ENCODE data around the gene TAMALIN.

TAMALIN gene

DNA sequence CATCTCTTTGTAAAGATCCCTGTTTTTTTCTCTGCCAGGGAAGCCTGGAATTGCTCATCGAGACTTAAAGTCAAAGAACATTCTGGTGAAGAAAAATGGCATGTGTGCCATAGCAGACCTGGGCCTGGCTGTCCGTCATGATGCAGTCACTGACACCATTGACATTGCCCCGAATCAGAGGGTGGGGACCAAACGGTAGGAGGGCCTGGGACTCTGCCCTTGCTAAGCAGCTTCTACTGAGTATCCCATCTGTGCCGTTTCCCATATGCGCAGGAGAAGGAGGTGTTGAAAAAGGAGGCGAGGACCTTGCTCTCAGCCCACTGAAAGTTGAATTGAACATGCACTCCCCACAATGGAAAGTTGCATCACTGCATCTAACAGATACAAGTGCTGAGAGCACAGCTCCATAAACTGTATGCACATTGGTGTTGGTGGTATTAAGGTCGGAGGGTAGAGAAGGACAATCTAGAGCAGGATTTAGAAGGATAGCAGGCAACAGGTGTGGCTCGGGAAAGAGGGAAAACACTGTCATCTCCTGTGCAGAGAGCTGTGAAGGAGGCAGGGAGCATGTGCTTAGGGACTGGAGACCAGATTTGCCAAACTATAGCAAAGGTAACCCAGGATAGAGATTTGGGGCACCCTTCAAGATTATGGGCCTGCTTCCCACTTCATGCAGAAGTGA lies 21.5 kb upstream of the TAMALIN start:
- DNase-seq = no peak

DNA sequence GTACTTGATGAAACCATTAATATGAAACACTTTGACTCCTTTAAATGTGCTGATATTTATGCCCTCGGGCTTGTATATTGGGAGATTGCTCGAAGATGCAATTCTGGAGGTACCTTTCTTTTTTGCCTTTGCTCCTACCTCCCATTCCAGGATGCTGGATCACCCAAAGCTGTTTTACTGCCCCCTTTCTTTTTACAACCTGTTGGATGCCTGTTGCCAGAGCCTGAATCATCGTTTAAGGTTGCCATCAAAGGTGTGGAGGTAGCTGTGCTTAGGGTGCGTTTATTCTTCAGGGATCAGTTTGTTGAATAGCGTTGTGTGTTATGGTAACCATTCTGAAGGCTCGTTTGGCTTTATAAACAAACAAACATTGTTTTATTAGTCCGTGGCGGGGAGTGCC lies 19.9 kb upstream of the TAMALIN start:
- DNase-seq = no peak

DNA sequence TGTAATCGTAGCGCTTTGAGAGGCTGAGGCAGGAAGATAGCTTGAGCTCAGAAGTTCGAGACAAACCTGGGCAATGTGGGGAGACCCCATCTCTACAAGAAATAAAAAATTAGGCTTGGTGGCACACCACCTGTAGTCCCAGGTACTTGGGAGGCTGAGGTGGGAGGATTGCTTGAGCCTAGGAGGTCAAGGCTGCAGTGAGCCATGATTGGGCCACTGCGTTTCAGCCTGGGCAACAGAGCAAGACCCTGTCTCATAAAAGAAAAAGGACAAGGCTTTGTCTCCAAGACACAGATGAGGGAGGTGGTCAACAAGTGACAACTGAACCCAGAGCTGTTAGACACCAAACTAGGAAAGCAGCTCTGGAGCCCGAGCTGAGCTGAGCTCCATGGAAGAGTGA lies 14.5 kb upstream of the TAMALIN start:
- DNase-seq = no peak

DNA sequence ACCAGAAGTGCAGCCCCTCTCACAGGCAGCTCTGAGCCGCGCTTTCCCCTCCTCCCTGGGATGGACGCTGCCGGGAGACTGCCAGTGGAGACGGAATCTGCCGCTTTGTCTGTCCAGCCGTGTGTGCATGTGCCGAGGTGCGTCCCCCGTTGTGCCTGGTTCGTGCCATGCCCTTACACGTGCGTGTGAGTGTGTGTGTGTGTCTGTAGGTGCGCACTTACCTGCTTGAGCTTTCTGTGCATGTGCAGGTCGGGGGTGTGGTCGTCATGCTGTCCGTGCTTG lies 12.3 kb upstream of the TAMALIN start:
- DNase-seq = no peak

DNA sequence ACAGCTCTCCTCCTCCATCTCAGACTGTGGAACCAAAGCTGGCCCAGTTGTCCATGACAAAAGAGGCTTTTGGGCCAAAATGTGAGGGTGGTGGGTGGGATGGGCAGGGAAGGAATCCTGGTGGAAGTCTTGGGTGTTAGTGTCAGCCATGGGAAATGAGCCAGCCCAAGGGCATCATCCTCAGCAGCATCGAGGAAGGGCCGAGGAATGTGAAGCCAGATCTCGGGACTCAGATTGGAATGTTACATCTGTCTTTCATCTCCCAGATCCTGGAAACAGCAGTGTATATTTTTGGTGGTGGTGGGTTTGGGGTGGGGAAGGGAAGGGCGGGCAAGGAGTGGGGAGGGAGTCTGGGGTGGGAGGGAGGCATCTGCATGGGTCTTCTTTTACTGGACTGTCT lies 11.8 kb upstream of the TAMALIN start:
- DNase-seq = no peak

DNA sequence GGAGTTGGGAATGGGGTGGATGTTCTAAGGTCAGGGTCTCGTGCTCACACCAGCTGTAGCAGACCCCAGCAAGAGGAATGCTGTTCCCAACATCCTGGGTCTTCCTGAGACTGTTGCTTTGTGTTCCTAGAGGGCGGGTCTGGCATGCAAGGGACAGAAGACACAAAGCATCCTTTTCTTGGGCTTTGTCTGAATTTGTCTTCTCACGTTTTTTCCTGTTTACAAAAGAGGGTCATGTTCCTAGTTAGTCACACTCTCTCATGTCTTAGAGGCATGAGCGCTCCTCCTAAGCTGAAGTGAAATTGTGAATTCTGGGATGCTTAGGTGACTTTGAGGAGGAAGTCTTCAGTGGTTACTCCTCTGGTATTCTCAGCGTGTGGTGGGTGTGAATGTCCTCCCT lies 9.6 kb upstream of the TAMALIN start:
- no peak for DNase-seq

DNA sequence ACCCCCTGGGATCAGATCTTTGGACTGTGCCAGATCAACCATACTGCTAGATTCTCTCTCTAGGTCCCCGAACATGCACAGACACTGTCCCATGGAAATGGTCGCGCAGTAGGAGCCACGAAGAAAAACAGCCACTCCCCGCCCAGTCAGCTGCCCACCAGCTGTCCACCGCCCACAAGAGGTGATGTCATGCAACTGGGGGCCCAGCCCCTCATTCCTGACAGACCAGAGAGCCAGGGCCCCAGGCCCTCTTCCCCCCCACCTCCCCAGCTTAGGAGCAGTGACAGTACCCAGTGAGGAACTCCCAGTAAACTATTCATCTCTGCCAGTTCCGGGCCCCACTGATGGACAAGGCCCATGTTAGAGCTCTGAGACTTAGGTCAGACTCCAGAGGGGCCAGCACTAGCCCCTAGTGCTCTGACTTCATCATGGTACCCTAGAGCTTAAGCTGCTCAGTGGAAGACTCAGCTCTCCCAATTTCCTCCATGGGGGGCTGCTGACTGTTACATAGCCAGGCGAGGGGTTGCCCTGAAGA lies 3.7 kb upstream of the TAMALIN start:
- no peak for DNase-seq

DNA sequence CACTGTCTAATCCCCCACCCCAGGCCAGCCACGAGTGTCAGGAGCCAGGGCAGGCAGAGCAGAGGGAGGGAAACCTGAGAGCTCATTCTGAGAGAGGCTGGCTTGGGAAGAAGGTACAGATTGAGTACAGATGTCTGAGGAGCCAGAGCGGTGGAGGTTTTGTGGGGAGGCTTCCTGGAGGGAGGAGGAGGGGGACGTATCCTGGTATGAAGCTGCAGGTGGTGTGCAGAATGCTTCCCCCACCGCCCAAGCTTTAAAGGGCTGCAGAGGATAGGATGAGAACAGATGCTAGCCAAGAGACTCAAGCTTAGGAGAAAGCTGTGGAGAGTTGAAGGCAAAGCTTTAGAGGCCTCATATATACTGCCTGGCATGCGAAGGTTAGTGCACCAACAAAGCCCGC lies 3.2 kb upstream of the TAMALIN start:
- DNase-seq = no peak

DNA sequence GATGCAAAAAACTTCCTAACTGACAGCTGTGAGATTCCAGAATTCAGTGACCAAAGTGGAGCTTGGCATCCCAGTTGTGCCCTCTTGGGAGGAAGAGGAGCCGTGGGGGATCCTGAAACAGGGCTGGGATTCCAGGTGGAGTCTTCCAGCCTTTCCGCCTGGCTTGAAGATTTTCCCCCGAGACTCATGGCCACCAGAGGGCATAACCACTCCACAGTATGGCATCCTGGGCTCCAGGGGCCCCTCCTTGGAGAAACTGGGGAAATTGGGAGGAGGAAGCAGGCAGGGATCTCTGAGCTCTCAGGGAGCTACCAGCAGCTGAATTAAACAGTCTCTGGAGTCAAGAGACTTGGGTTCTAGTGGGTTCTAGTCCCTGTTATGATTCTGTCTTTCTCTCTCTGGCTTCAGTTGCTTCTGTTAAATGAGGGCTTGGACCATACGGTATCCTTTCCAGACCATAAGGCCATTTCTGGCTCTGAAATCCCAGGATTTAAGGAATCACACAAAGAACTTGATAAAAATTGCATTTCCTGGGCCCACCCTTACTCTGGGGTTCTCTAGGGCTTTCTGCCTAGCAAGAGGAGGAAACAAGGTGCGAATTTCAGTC lies 2.6 kb upstream of the TAMALIN start:
- peak; percentile 70 for DNase-seq

DNA sequence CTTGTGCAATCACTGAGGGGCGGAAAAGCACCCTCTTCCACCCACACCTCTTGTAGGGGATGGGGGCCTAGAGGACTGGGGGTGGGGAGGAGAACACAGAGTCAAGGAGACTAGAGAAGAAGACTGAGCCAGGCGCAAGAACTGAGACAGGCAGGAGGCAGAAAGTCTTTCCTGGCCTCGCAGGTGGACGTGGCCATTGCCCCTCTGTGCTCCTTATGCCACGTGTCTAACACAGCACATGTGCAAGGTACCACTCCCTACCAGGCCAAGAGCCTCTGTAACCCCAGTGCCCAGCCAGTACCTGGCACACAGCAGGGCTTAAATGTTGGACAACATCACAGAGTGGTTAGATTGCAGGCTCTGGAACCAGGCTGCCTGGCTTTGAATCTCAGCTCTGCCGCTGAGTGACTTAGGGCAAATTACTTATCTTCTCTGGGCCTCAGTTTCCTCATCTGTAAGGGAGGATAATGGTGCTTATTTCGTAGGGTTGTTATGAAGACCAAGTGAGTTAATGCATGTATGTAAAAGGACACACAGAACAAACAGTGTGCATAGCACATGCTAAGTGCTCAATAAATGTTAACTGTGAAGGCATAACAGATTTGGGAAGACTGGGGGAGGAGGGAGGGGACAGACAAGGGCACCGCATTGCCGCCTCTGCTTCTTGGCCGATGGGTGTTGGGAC lies 1.4 kb upstream of the TAMALIN start:
- no peak for DNase-seq

DNA sequence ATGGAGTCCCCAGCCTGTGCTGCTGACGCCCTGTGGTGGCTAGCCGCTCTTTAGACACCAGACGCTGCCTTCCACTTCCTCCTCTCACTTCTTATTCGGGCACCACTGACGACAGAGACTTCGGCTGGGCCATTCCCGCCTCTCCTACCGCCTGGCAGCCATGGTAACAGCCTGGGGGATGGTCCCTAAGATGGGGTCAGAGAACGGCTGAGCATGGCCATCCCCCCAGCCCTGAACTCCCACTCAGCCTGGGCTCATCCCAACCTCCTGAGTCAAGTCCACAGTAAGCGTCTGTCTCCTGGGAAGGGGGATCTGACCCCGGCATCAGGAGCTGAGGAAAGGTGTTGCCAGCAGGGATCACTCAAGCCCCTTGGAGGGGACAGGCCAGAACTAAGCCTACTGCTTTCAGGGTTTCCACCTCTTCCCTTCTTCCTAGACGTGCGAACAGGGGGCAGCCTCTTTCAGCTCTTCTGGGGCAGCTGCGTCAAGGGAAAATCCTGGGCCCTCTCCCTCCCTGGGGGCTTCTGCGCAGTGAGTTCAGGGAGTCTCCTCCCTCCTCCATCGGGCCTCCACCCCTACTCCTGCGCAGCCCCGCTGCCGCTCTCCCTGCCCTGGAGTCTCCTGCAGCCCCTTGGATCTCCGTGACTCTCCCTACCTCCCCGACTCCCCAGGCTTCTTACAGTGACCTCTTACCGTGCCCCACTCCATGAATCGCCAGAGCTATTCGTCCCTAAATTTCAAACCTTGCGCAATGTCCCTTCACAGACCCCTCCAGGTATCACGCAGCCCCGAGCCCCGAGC lies 643 bp upstream of the TAMALIN start:
- no peak for DNase-seq

DNA sequence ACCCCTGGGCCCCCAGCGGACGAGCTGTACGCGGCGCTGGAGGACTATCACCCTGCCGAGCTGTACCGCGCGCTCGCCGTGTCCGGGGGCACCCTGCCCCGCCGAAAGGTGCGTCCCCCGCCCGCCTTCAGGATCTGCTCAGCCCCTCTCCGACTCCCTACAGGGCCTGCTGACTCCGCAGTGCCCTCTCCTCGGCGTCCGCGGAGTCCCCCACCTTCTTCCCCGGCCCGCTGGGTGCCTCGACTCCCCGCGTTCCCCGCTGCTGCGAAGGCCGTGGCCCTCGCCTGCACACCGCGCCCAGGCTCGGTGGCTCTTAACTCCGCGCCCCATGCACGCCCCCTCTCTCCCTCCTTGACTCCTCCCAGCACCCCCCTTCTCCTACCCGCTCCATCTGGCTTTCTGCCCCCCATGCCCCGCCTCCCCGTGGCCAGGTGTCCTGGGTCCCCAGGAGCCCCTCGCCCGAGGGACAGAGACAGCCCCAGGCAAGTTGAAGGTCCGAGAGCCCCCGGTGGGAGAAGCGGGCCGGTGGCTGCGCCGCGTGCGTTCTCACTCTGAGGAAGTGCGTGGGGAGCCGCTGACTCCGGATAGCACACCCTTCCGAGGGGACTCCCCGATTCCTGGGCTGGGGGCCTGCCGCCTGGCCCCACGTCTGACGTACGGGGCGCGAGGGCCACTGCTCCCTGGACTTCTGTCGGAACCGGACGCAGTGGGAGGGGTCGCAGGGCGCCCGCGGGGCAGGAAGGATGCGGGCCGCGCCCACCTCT lies 594 bp downstream of the TAMALIN start:
- DNase-seq = no peak

DNA sequence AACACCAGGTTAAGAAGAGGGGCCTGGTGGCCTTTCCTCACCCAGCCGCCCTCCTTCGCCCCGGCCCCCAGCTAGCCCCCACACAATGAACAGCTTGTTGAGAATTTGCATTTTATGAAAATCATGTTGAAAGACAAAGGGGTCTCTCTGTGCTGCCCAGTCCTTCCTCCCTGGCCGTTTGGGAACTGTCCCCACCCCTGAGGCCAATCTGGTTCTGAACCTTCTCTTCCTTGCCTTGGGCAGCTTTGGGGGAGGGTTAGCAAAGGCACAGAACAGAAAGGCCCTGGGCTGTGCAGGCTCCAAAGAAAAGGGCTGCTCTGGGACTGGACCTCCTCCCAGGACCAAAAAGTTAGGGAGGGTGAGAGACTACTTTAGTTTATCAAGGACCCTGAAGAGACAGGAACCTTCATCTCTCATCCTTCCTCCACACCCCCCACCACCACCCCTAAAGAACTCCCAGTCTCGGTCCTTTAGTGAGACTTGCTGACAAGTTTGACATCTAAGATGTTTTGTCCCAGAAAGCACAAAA lies 1.3 kb downstream of the TAMALIN start:
- no peak for DNase-seq

DNA sequence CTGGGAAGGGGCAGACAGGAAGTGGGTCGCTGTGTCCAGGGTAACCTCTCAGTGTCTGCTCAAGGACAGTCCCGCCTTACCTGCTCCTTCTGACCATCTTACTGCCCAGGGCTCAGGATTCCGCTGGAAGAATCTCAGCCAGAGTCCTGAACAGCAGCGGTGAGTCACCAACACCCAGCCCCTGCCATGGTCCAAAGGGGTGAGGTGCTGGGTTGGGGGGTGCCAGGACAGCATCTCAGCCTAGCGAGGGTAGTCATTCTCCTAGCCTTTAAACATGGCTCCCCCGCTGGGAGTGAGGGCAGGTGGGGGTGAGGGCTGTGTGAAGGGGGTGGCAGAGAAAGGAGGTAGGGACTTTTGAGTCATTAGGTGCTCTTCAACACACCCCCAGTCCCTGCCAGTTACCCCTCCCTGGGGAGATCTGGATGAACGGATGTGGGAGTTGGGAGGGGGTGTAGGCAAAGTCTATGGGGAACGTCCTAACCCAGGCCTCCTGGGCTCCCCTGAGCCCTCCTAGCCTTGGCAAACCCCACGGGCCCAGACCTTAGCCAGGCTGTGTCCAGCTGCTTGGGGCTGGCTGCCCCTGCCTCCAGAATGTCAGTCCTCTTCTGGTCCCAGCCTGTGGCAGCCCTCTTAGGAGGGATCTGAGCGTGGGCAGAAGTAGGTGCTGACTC lies 2.5 kb downstream of the TAMALIN start:
- no peak for DNase-seq

DNA sequence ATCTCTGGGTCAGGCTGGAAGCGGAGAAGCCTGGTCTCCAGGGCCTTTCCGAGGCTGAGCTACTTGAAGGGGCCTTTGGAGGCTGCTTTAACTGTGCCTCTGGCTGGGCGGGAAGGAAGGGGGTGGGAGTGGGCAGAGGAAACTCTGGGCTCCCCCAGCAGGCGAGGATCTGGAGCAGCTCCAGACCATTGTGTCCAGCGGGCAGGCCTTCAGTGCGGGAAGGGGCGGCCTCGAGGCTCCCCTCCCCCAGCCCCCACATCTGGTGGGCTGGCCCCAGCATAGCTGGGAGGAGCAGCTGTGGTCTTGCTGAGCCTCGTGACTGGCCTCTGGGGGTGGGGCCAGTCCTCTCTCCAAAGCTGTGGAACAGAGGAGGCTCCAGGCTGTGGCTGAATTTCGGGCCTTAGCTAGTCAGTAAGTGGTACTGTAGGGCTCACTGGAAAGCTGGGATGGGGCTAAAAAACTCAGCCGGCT lies 3.4 kb downstream of the TAMALIN start:
- DNase-seq = peak; percentile 49 to 79

DNA sequence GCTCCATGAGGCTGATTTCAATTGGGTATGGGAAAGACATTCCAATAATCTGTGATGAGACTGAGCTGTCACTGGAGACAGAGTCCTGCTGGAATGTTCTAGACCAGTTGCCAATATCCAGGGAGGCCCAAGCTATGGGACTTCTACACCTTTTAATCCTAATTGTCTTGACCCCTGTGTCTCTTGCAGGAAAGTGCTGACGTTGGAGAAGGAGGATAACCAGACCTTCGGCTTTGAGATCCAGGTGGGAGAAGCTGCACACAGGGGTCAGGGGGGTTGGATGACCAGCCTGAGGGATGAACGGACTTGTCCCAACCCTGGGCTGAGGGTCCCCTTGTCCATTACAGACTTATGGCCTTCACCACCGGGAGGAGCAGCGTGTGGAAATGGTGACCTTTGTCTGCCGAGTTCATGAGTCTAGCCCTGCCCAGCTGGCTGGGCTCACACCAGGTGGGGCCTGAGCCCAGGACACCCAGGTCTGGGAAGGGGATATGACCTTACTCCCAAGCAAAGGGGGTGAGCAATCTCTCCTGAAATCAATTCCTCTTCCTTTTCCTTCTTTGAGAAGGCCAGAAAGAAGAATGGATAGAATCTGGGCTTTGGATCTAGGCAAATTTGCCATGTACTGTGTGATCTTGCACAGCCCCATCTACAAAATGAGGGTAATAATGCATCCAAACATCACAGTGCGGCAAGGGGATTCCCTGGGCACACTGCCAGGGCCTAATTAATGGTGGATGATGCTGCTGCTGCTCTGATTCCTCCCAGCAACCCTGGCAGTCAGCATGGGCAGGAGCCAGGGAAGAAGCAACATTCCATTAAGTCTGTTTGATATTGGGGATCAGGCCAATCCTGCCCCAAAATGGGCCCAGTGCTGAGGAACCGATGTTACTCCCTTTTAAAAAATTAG lies 4.2 kb downstream of the TAMALIN start:
- no peak for DNase-seq

DNA sequence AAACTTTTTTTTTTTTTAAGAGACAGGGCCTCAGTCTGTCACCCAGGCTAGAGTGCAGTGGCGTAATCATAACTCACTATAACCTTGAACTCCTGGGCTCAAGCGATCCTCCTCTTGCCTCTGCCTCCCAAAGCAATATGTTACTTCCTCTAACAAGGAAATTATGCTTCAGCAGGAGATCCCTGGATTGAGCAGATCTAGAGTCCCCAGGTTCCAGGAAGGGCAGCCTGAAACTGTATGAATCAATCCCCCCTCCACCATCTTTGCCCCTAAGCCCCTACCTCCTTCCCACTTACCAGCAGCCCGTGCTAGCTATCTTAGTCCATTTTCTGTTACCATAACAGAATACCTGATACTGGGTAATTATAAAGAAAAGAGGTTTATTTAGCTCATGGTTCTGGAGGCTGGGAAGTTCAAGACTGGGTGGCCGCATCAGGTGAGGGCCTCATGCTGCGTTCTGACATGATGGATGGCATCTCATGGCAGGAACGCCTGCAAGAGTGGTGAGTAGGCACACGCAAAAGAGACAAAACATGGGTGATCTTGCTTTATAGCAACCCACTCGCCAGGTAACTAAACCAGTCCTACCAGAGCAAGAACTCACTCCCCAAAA lies 5.0 kb downstream of the TAMALIN start:
- DNase-seq = no peak

DNA sequence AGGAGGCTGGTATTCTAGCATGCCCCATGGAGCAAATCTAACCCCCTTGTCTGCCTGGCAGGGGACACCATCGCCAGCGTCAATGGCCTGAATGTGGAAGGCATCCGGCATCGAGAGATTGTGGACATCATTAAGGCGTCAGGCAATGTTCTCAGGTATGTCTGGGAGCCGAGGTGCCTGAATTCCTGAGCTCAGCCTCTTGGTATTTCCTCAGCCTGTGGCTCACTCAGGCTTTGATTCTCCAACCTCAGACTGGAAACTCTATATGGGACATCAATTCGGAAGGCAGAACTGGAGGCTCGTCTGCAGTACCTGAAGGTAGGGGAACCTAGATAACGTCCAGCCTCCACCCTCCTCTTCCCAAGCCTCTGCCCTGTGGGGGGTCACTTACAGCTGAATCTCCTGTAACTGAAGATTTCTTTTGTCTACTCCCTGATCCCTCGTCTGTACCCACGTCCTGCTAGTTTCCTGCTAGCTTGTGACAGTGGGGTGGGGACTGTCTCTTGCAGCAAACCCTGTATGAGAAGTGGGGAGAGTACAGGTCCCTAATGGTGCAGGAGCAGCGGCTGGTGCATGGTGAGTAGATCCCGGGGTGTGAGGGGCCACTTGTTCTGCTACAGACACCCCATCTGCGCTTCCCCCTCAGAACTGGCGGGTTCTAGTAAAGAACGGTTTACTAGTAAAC lies 7.0 kb downstream of the TAMALIN start:
- no peak for DNase-seq
